SK-N-SH treated with all-trans-retinoic acid at 6 μM for 48 hours (cell line): Measurements from ENCODE around the gene AFDN.

Experiments
- ATAC-seq: fragments of 200-7000 bp; cut with Tn5 transposase; 3 replicates; pipeline ENCODE4 v1.9.1; 2020; ENCODE audit warnings: mild to moderate bottlenecking, moderate library complexity
- ARNTL ChIP-seq: fragments of 450-650 bp; formaldehyde crosslinking; IDR thresholded peaks from 2 replicates; pipeline ENCODE4 v1.5.0; 2020; ENCODE audit warnings: low read depth, mild to moderate bottlenecking, moderate library complexity, borderline replicate concordance
- BACH2 ChIP-seq: fragments of 250-450 bp; sonication (Bioruptor Pico); IDR thresholded peaks from 2 replicates; pipeline ENCODE4 v1.9.0; 2021; ENCODE audit warnings: mild to moderate bottlenecking, borderline replicate concordance
- CREB5 ChIP-seq: fragments of 250-450 bp; sonication (Bioruptor Pico); IDR thresholded peaks from 2 replicates; pipeline ENCODE4 v1.5.1; 2020; ENCODE audit warnings: low read depth, mild to moderate bottlenecking, moderate library complexity
- CSDC2 ChIP-seq: fragments of 250-450 bp; sonication (Bioruptor Pico); IDR thresholded peaks from 2 replicates; pipeline ENCODE4 v1.5.0; 2020; ENCODE audit warnings: mild to moderate bottlenecking, moderate library complexity
- CSRNP3 ChIP-seq: fragments of 250-450 bp; sonication (Bioruptor Pico); IDR thresholded peaks from 2 replicates; pipeline ENCODE4 v1.5.1; 2021; ENCODE audit warnings: mild to moderate bottlenecking, moderate library complexity
- ESRRG ChIP-seq: fragments of 250-450 bp; sonication (Bioruptor Pico); IDR thresholded peaks from 2 replicates; pipeline ENCODE4 v1.6.1; 2021; ENCODE audit warnings: mild to moderate bottlenecking
- GLIS3 ChIP-seq: fragments of 250-450 bp; sonication (Bioruptor Pico); IDR thresholded peaks from 2 replicates; pipeline ENCODE4 v1.5.0; 2020; ENCODE audit warnings: mild to moderate bottlenecking, moderate library complexity
- ISL1 ChIP-seq: fragments of 250-450 bp; sonication (Bioruptor Pico); IDR thresholded peaks from 2 replicates; pipeline ENCODE4 v2.1.2; 2022; ENCODE audit warnings: mild to moderate bottlenecking, moderate library complexity
- OSR1 ChIP-seq: fragments of 250-450 bp; sonication (Bioruptor Pico); IDR thresholded peaks from 2 replicates; pipeline ENCODE4 v1.8.0; 2022; ENCODE audit warnings: moderate library complexity, mild to moderate bottlenecking, inconsistent platforms
- POU6F1 ChIP-seq: fragments of 250-450 bp; sonication (Bioruptor Pico); IDR thresholded peaks from 2 replicates; pipeline ENCODE4 v1.8.0; 2021; ENCODE audit warnings: low read depth, mild to moderate bottlenecking, moderate library complexity, borderline replicate concordance
- TCF4 ChIP-seq: fragments of 250-450 bp; sonication (Bioruptor Pico); IDR thresholded peaks from 2 replicates; pipeline ENCODE4 v1.8.0; 2021; ENCODE audit warnings: mild to moderate bottlenecking, moderate library complexity, borderline replicate concordance
- TOX ChIP-seq: fragments of 250-450 bp; sonication (Bioruptor Pico); IDR thresholded peaks from 2 replicates; pipeline ENCODE4 v1.8.0; 2021; ENCODE audit warnings: mild to moderate bottlenecking, moderate library complexity, borderline replicate concordance
- TSHZ2 ChIP-seq: fragments of 250-450 bp; sonication (Bioruptor Pico); IDR thresholded peaks from 2 replicates; pipeline ENCODE4 v1.5.0; 2020; ENCODE audit warnings: mild to moderate bottlenecking, moderate library complexity
- ZC3H10 ChIP-seq: fragments of 250-450 bp; sonication (Bioruptor Pico); IDR thresholded peaks from 2 replicates; pipeline ENCODE4 v1.5.1; 2021; ENCODE audit warnings: mild to moderate bottlenecking, moderate library complexity
- ZFP3 ChIP-seq: fragments of 250-450 bp; sonication (Bioruptor Pico); IDR thresholded peaks from 2 replicates; pipeline ENCODE4 v1.5.0; 2020; ENCODE audit warnings: mild to moderate bottlenecking, moderate library complexity
- ZFP30 ChIP-seq: fragments of 450-650 bp; formaldehyde crosslinking; IDR thresholded peaks from 2 replicates; pipeline ENCODE4 v1.5.0; 2022; ENCODE audit warnings: mild to moderate bottlenecking, moderate library complexity
- ZNF565 ChIP-seq: fragments of 450-650 bp; formaldehyde crosslinking; conservative IDR thresholded peaks from 2 replicates; pipeline ENCODE4 v1.5.0; 2020; ENCODE audit warnings: low read depth, mild to moderate bottlenecking, moderate library complexity
- ZNF70 ChIP-seq: fragments of 450-650 bp; formaldehyde crosslinking; IDR thresholded peaks from 2 replicates; pipeline ENCODE4 v1.5.0; 2020; ENCODE audit warnings: mild to moderate bottlenecking, moderate library complexity
- ZNF8 ChIP-seq: fragments of 450-650 bp; formaldehyde crosslinking; IDR thresholded peaks from 2 replicates; pipeline ENCODE4 v1.5.0; 2020; ENCODE audit warnings: mild to moderate bottlenecking, moderate library complexity

AFDN gene

GRCh38 chr6:167797011-167797471, 29.7 kb upstream of the AFDN start:
- no peak for ATAC-seq
- TF ChIP-seq ZFP30 (CRISPR knock-in tag), result no peak
- TF ChIP-seq ZC3H10 (CRISPR knock-in tag), result no peak
- no peak for TF ChIP-seq CSRNP3

GRCh38 chr6:167797476-167798265, 29.0 kb upstream of the AFDN start:
- ATAC-seq, result no peak
- TF ChIP-seq CREB5 (CRISPR knock-in tag) (no peak), TOX (CRISPR knock-in tag) (no peak), ISL1 (no peak), BACH2 (CRISPR knock-in tag) (no peak), ZNF565 (CRISPR knock-in tag) (no peak), TSHZ2 (CRISPR knock-in tag) (no peak), ARNTL (CRISPR knock-in tag) (no peak), ESRRG (CRISPR knock-in tag) (no peak), POU6F1 (CRISPR knock-in tag) (no peak), CSDC2 (CRISPR knock-in tag) (no peak), GLIS3 (CRISPR knock-in tag) (no peak), ZFP30 (CRISPR knock-in tag) (no peak), ZFP3 (CRISPR knock-in tag) (no peak), OSR1 (CRISPR knock-in tag) (no peak), ZNF8 (CRISPR knock-in tag) (no peak), ZNF70 (no peak), CSRNP3 (no peak)

GRCh38 chr6:167798453-167798852, 28.3 kb upstream of the AFDN start:
- TF ChIP-seq ZFP3 (CRISPR knock-in tag) (no peak), CSDC2 (CRISPR knock-in tag) (no peak), TCF4 (no peak), ZC3H10 (CRISPR knock-in tag) (no peak)
- ATAC-seq, result no peak
